GM06990 (cell line): ENCODE measurements around the gene COL5A1.
"Not testable (repeated sequence)": the region's sequence is repeated elsewhere in the genome, so short reads cannot be mapped to it uniquely, and the experiment has no call there.

ENCODE experiments used
- DNase-seq: peaks from one replicate; pipeline ENCODE4 v3.0.0-alpha.2; 2011; ENCODE audit not compliant: insufficient read length; ENCODE audit errors: extremely low read depth
- H3K27me3 ChIP-seq: replicated peaks from 2 replicates; pipeline ENCODE4 v1.6.0; 2011; ENCODE audit warnings: low read length; ENCODE audit not compliant: control insufficient read depth, insufficient read depth
- H3K36me3 ChIP-seq: 2 replicates; pipeline ENCODE4 v1.5.1; 2011; ENCODE audit warnings: low read length; ENCODE audit not compliant: control insufficient read depth, insufficient read depth
- H3K4me3 ChIP-seq: replicated peaks from 2 replicates; pipeline ENCODE4 v1.5.1; 2011; ENCODE audit warnings: low read depth, mild to moderate bottlenecking, control low read depth, low read length
- CTCF ChIP-seq: IDR thresholded peaks from 2 replicates; pipeline ENCODE4 v1.5.1; 2011; ENCODE audit warnings: low read length, control low read depth, mild to moderate bottlenecking, inconsistent platforms; ENCODE audit not compliant: insufficient read depth, poor library complexity, severe bottlenecking

The COL5A1 gene

GRCh38 chr9:134643222-134643671, 1.6 kb downstream of the COL5A1 start:
- DNase-seq = no peak
- TF ChIP-seq CTCF = no peak
- Histone ChIP-seq H3K4me3 (no peak overlapping the region), H3K27me3 (no peaks in the 10 kb centered on the region; the same call in none of the 2 replicates), H3K36me3 (no peaks in the 10 kb centered on the region)

DNA sequence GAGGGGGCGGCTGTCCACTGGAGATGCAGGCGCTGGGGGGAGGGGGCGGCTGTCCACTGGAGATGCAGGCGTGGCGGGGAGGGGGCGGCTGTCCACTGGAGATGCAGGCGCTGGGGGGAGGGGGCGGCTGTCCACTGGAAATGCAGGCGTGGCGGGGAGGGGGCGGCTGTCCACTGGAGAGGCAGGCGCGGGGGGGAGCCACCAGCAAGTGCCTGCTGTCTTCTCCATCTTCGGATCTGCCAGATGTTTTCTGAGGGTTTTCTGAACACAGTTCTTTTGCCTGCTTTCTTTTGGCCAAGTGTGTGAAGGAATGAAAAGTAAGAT, 2.8 kb downstream of the COL5A1 start:
- H3K4me3 ChIP-seq, H3K36me3 ChIP-seq, H3K27me3 ChIP-seq, DNase-seq: not testable (repeated sequence)

DNA sequence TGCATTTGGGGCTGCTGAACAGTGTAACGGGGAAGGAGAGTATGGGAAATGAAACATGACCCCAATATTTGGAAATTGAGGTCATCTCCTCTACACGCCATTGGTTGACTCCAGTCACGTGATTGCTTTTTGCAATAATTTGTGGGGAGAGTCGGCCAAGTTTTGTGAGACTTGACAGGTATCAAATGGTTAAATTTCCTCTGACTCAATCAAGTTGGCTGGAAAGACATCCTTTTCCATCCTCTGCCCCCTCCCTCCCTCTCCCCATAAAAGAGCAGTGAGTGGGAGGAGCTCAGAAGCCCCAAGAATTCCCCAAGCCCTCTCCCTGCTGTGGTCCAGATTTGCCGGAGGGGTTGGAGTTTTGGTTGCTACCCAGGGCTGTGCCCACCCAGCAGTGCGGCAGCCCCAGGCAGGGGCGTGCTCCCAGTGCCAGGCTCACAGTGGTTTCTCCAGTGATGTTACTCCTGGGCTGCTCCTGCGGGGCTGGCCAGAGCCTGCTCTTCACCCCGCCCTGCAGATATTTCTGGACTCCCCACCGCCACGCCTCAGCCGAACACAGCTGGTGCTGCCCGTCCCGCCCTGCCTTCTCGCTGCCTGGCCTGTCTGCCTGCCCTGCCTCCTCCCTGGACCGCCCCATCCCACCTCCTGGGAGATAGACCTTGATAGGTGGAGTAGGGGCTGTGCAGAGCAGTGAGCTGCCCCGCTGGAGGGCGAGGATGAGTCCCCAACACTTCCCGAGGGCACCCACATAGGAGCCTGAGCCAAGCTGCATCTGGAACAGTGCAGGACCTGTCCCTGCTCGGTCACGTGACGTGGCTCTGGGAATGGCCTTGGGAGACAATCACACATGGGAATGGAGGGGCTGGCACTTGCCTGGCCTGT, 3.4 kb downstream of the COL5A1 start:
- H3K4me3 ChIP-seq = no peak overlapping the region
- H3K36me3 ChIP-seq = no peaks in the 10 kb centered on the region
- DNase-seq = no peak
- H3K27me3 ChIP-seq = no peaks in the 10 kb centered on the region; the same call in none of the 2 replicates
- TF ChIP-seq CTCF = no peak

DNA sequence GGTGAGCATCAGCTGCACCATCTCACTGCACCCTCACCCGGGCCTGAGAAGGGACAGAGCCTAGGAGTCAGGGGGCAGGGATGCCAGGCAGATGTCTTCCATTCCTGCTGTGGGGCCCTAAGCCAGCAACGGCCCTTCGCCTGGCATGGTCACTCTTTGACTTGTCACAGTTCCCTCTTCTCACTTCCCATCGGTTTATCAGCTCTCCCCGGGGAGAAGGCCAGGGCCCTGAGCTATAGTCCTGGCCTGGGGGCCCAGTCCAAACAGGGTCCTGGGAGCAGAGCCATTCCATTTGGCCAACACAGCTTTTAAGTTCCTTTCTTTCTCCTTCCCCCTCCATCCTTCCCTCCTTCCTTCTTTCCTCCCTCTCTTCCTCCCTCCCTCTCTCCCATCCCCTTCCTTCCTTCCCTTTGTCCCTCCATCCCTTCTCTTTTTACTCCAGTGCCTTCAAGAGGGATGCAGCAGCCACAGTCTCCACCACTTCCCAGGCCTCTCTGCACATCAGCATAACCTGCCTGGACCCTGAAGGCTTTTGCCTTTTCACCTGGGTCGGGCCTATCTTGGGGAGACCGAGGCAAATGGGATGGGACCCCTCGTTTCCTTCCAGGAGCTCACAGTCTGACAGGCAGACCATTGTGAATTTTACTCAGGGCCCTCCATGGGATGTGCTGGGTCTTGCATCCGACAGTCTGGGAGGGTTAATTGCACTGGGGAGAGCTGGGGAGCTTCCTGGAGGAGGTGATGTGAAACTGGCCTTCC, 4.2 kb downstream of the COL5A1 start:
- Histone ChIP-seq H3K36me3 (no peaks in the 10 kb centered on the region), H3K27me3 (no peaks in the 10 kb centered on the region; the same call in none of the 2 replicates), H3K4me3 (no peak overlapping the region)
- DNase-seq = no peak
- no peak for TF ChIP-seq CTCF

DNA sequence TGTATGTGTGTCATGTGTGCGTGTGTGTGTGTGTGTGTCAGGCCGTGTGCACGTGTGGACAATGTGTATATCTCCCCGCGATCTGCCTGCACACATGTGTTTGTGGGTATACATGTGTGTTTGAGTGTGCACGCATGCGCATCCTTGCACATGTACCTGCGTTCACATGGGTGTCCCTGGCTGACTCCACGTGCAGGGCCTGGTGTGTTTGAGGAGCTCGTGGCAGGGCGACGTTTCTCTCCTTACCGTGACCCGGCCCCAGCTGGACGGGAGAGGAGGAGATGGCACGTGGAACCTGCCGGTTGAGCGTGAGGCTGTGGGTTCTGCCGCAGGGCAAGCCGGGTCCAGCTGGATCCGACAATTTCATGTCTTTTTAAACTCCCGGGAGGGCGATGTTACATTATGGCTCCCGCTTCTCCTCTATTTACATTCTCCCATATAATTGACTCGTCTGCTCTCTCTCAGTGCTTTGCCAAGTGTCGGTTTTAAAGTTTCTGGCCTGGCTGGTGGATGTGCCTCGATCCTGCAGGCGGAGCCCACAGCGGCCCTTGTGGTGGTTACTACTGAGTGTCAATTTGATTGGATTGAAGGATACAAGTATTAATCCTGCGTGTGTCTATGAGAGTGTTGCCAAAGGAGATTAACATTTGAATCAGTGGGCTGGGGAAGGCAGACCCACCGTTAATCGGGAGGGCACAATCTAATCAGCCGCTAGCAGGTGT, 5.9 kb downstream of the COL5A1 start:
- Histone ChIP-seq H3K4me3 (no peak overlapping the region), H3K36me3 (no peaks in the 10 kb centered on the region), H3K27me3 (no peaks in the 10 kb centered on the region; the same call in none of the 2 replicates)
- TF ChIP-seq CTCF = no peak
- no peak for DNase-seq
